HepG2 (cell line): ENCODE results near the gene MEAK7. TPM values are rescaled to one million over a fixed set of nuclear protein-coding genes. Genes with fewer than 3 reads are reported as not detected.

Experiments used
- ATAC-seq: fragments of 200-7000 bp; cut with Tn5 transposase; 3 replicates; pipeline ENCODE4 v1.9.1; 2020; ENCODE audit warnings: mild to moderate bottlenecking, moderate library complexity
- BruUV-seq: library from RNA; stranded (reverse); fragments of 400-500 nt; replicated peaks from 2 replicates; lab custom pipeline; 2021; lab: Mats Ljungman, UMichigan
- CTCF ChIA-PET: fragments of 300-600 bp; formaldehyde crosslinking; extraction: SDS; loops from one replicate; lab custom pipeline; 2021; ENCODE audit warnings: low total read pairs, inconsistent platforms, low intra/inter-chr PET ratio; lab: Yijun Ruan, JAX
- POLR2A ChIA-PET: fragments of 350-600 bp; sonication (Branson Sonifier 250); formaldehyde crosslinking; loops from one replicate; lab custom pipeline; 2020; ENCODE audit warnings: antibody characterized with exemption, inconsistent platforms; lab: Yijun Ruan, JAX
- DNase-seq: peaks from one replicate; pipeline ENCODE4 v3.0.0-alpha.2; 2015; ENCODE audit warnings: low spot score
- FAIRE-seq: peaks from 3 replicates; lab custom pipeline; 2011; peaks lifted over from hg19 to GRCh38; lab: Jason Lieb, UNC
- H2AFZ ChIP-seq: one replicate; pipeline ENCODE4 v1.6.1; 2011; ENCODE audit warnings: low read length, inconsistent platforms
- H3K27ac ChIP-seq: fragments of 300-600 bp; 3 replicates; pipeline ENCODE4 v1.8.0; 2011; ENCODE audit warnings: mixed run types, mild to moderate bottlenecking, mixed read lengths, low read length, inconsistent platforms; ENCODE audit not compliant: insufficient read depth; ENCODE audit errors: extremely low read length
- H3K27me3 ChIP-seq, 2 experiments: fragments of 200-600 bp in 1 of 2; 2 replicates in 1 of 2; 3 replicates in 1 of 2; pipeline versions ENCODE4 v1.6.0 to v1.8.0; 2011; ENCODE audit warnings: low read length in 2 of 2, mild to moderate bottlenecking in 2 of 2, moderate library complexity in 2 of 2, inconsistent platforms in 1 of 2; ENCODE audit not compliant: insufficient read depth in 2 of 2, control insufficient read depth in 1 of 2
- H3K36me3 ChIP-seq, 2 experiments: fragments of 200-600 bp in 1 of 2; replicated peaks in 1 of 2; 2 replicates in 1 of 2; 3 replicates in 1 of 2; pipeline versions ENCODE4 v1.5.1 to v1.8.0; 2011; ENCODE audit warnings: low read length in 2 of 2, inconsistent platforms in 1 of 2; ENCODE audit not compliant: insufficient read depth in 2 of 2, control insufficient read depth in 1 of 2
- H3K4me1 ChIP-seq: 2 replicates; pipeline ENCODE4 v1.5.1; 2012; ENCODE audit warnings: low read length, inconsistent platforms; ENCODE audit not compliant: insufficient read depth
- H3K4me2 ChIP-seq: 2 replicates; pipeline ENCODE4 v1.6.0; 2011; ENCODE audit warnings: low read depth, low read length, inconsistent platforms
- H3K4me3 ChIP-seq, 3 experiments: fragments of 200-600 bp in 1 of 3; sonication (generic), shearing (Covaris generic) in 1 of 3; replicated peaks in 1 of 3; 2 replicates each; pipeline ENCODE4 v1.5.1; 2011 to 2016; ENCODE audit warnings: low read length in 3 of 3, inconsistent platforms in 2 of 3, low read depth in 2 of 3, mild to moderate bottlenecking in 2 of 3, control low read depth in 1 of 3, mixed read lengths in 1 of 3; ENCODE audit not compliant: insufficient read depth in 1 of 3
- H3K79me2 ChIP-seq: one replicate; pipeline ENCODE4 v1.6.1; 2011; ENCODE audit warnings: low read length, inconsistent platforms; ENCODE audit not compliant: insufficient read depth
- H3K9ac ChIP-seq: 2 replicates; pipeline ENCODE4 v1.6.0; 2011; ENCODE audit warnings: mild to moderate bottlenecking, low read depth, low read length, inconsistent platforms; ENCODE audit not compliant: insufficient read depth
- H3K9me3 ChIP-seq: 2 replicates; pipeline ENCODE4 v1.5.1; 2012; ENCODE audit warnings: mild to moderate bottlenecking, low read length
- H4K20me1 ChIP-seq: 2 replicates; pipeline ENCODE4 v1.6.0; 2011; ENCODE audit warnings: inconsistent platforms, mild to moderate bottlenecking, low read length, moderate library complexity; ENCODE audit not compliant: insufficient read depth
- ARHGAP35 ChIP-seq: sonication (generic); formaldehyde crosslinking; IDR thresholded peaks from 2 replicates; pipeline ENCODE4 v1.9.0; 2022; ENCODE audit warnings: mild to moderate bottlenecking, inconsistent platforms, moderate library complexity, missing genetic modification reagents, borderline replicate concordance
- EZH2 ChIP-seq: conservative IDR thresholded peaks from 2 replicates; pipeline ENCODE4 v1.6.1; 2012; ENCODE audit warnings: mild to moderate bottlenecking, low read depth, low read length, moderate library complexity
- HDAC1 ChIP-seq: sonication (generic); formaldehyde crosslinking; IDR thresholded peaks from 2 replicates; pipeline ENCODE4 v1.5.1; 2020; ENCODE audit warnings: mild to moderate bottlenecking, missing genetic modification reagents
- HDAC2 ChIP-seq: sonication (generic); formaldehyde crosslinking; IDR thresholded peaks from 2 replicates; pipeline ENCODE4 v1.4.0; 2020; ENCODE audit warnings: missing genetic modification reagents
- NFE2 ChIP-seq: sonication (generic); formaldehyde crosslinking; IDR thresholded peaks from 2 replicates; pipeline ENCODE4 v1.4.0; 2020; ENCODE audit warnings: missing genetic modification reagents
- NR3C1 ChIP-seq: sonication (generic); formaldehyde crosslinking; IDR thresholded peaks from 2 replicates; pipeline ENCODE4 v1.4.0; 2020; ENCODE audit warnings: missing genetic modification reagents
- RFX3 ChIP-seq: IDR thresholded peaks from 2 replicates; pipeline ENCODE4 v1.6.1; 2016; ENCODE audit warnings: missing biosample characterization, missing genetic modification reagents
- SOX13 ChIP-seq, 3 experiments: fragments of 450-650 bp in 1 of 3; sonication (generic) in 1 of 3; formaldehyde crosslinking in 1 of 3; IDR thresholded peaks in 2 of 3; conservative IDR thresholded peaks in 1 of 3; 2 replicates each; pipeline versions ENCODE4 v1.5.0 to v1.6.1; 2016 to 2020; ENCODE audit warnings: antibody characterized with exemption in 1 of 3, mild to moderate bottlenecking in 1 of 3, missing compliant biosample characterization in 1 of 3, missing genetic modification reagents in 1 of 3, moderate library complexity in 1 of 3
- TEAD2 ChIP-seq: sonication (generic); formaldehyde crosslinking; IDR thresholded peaks from 2 replicates; pipeline ENCODE4 v1.9.0; 2021; ENCODE audit warnings: missing genetic modification reagents
- YEATS4 ChIP-seq: sonication (generic); formaldehyde crosslinking; IDR thresholded peaks from 2 replicates; pipeline ENCODE4 v1.4.0; 2020; ENCODE audit warnings: missing genetic modification reagents, borderline replicate concordance
- ZFP36 ChIP-seq: fragments of 150-350 bp; IDR thresholded peaks from 2 replicates; pipeline ENCODE4 v1.6.1; 2018; ENCODE audit warnings: borderline replicate concordance, low read length, low read depth; ENCODE audit not compliant: partially characterized antibody
- ZNF207 ChIP-seq: fragments of 450-650 bp; IDR thresholded peaks from 2 replicates; pipeline ENCODE4 v1.6.1; 2016; ENCODE audit warnings: antibody characterized with exemption, borderline replicate concordance
- ZNF570 ChIP-seq: sonication (generic); formaldehyde crosslinking; IDR thresholded peaks from 2 replicates; pipeline ENCODE4 v1.4.0; 2020; ENCODE audit warnings: mild to moderate bottlenecking, missing genetic modification reagents, borderline replicate concordance
- ZNF572 ChIP-seq: sonication (generic); formaldehyde crosslinking; IDR thresholded peaks from 2 replicates; pipeline ENCODE4 v1.5.1; 2020; ENCODE audit warnings: mild to moderate bottlenecking, missing genetic modification reagents
- ZNF737 ChIP-seq: sonication (generic); formaldehyde crosslinking; IDR thresholded peaks from 2 replicates; pipeline ENCODE4 v1.5.0; 2020; ENCODE audit warnings: missing genetic modification reagents, mild to moderate bottlenecking, borderline replicate concordance
- ZNF747 ChIP-seq: sonication (generic); formaldehyde crosslinking; IDR thresholded peaks from 2 replicates; pipeline ENCODE4 v1.8.1; 2023; ENCODE audit warnings: missing genetic modification reagents, mild to moderate bottlenecking, borderline replicate concordance
- ZNF773 ChIP-seq: sonication (generic); formaldehyde crosslinking; IDR thresholded peaks from 2 replicates; pipeline ENCODE4 v1.4.0; 2020; ENCODE audit warnings: missing genetic modification reagents, borderline replicate concordance
- ZZZ3 ChIP-seq: sonication (generic); formaldehyde crosslinking; IDR thresholded peaks from 2 replicates; pipeline ENCODE4 v1.4.0; 2020; ENCODE audit warnings: missing genetic modification reagents, mild to moderate bottlenecking, borderline replicate concordance
- in situ Hi-C: cut with HindIII; loops from 2 replicates; pipeline ENCODE4 v1.10.0; 2017; ENCODE audit warnings: low pct_unique_long_range_greater_than_20kb; ENCODE audit not compliant: extremely low pct_ligation_motif_present
- intact Hi-C: fragments of 100-400 bp; cut with micrococcal nuclease; formaldehyde crosslinking; loops from one replicate; pipeline ENCODE4 v1.10.0; 2022; ENCODE audit not compliant: unreplicated experiment
- polyA plus RNA-seq, 8 experiments: library from polyadenylated mRNA; depleted of rRNA in 3 of 8; stranded (reverse) in 7 of 8; unstranded in 1 of 8; fragments of >200 nt; fragmentation: Illumina TruSeq in 4 of 8; extraction: Trizol in 4 of 8; gene quantifications; 2 replicates each; pipeline versions ENCODE4 v1.2.1 to v1.2.3, GENCODE V29; 2011 to 2016; ENCODE audit warnings: low read depth in 4 of 8, missing spikeins in 1 of 8, mixed read lengths in 1 of 8; ENCODE audit not compliant: insufficient read depth in 1 of 8
- total RNA-seq, 5 experiments: library from RNA; depleted of rRNA; stranded (reverse); fragments of >200 nt; fragmentation: Illumina TruSeq; extraction: Trizol; gene quantifications; 2 replicates each; pipeline ENCODE4 v1.2.3, GENCODE V29; 2016; ENCODE audit warnings: low read depth in 1 of 5
- TF ChIP-seq, protein P1 (sequence below): sonication (generic); formaldehyde crosslinking; IDR thresholded peaks from 2 replicates; pipeline ENCODE4 v1.5.0; 2020; ENCODE audit warnings: mild to moderate bottlenecking, missing genetic modification reagents
- TF ChIP-seq, protein P2 (sequence below): sonication (generic); formaldehyde crosslinking; IDR thresholded peaks from 2 replicates; pipeline ENCODE4 v1.4.0; 2020; ENCODE audit warnings: mild to moderate bottlenecking, missing genetic modification reagents, borderline replicate concordance

The MEAK7 gene
- total and polyA plus RNA-seq, 2 of the 13 experiments (the other 11 are each of a cell fraction or from before 2014, with no cell fraction given): 11.8 to 14.7 TPM

DNA sequence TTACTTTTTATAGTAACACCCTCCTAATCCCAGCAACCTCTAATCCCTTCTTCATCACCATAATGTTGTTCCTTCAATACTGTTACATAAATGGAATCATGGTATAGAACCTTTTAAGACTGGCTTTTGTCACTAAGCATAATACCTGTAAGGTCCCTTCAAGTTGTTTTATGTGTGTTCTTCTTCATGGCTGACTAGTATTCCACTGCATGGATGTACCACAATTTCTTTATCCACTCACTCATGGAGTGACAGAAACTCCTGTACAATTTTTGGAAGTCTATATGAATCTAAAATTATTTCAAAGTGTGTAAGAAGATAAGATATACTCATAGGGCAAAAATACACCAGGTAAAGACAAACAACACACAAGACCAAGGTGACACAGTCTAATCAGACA lies 36.8 kb downstream of the MEAK7 start:
- intact Hi-C loops (no loop called here), in situ Hi-C loops (no loop called here)
- no peaks in the 10 kb centered on the region for H3K27me3 ChIP-seq
- BruUV-seq: no TSS peak
- ChIA-PET POLR2A (no interaction called here), CTCF (no interaction called here)
- DNase-seq: no peak
- no peak overlapping the region for H2AFZ ChIP-seq
- no peak overlapping the region for H3K9ac ChIP-seq
- no peak for TF ChIP-seq HDAC1 (CRISPR knock-in tag)
- no peak for TF ChIP-seq HDAC2 (CRISPR knock-in tag)
- no peak for TF ChIP-seq YEATS4 (CRISPR knock-in tag)
- TF ChIP-seq SOX13 (IDR thresholded peaks at IDR 0.05): no peak
- TF ChIP-seq SOX13 (CRISPR knock-in tag; conservative IDR thresholded peaks at IDR 0.05 in 1 of 2, IDR thresholded peaks at IDR 0.05 in 1 of 2): no peak
- TF ChIP-seq ZFP36: no peak
- no peak for TF ChIP-seq ZNF773 (CRISPR knock-in tag)
- TF ChIP-seq ZNF572: no peak
- no peak for TF ChIP-seq ZZZ3 (CRISPR knock-in tag)
- TF ChIP-seq ZNF747 (CRISPR knock-in tag): no peak
- TF ChIP-seq, protein P1, sequence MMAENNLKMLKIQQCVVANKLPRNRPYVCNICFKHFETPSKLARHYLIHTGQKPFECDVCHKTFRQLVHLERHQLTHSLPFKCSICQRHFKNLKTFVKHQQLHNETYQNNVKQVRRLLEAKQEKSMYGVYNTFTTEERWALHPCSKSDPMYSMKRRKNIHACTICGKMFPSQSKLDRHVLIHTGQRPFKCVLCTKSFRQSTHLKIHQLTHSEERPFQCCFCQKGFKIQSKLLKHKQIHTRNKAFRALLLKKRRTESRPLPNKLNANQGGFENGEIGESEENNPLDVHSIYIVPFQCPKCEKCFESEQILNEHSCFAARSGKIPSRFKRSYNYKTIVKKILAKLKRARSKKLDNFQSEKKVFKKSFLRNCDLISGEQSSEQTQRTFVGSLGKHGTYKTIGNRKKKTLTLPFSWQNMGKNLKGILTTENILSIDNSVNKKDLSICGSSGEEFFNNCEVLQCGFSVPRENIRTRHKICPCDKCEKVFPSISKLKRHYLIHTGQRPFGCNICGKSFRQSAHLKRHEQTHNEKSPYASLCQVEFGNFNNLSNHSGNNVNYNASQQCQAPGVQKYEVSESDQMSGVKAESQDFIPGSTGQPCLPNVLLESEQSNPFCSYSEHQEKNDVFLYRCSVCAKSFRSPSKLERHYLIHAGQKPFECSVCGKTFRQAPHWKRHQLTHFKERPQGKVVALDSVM: no peak
- TF ChIP-seq ZNF207: no peak
- TF ChIP-seq NFE2: no peak
- TF ChIP-seq RFX3 (CRISPR knock-in tag): no peak
- no peak for TF ChIP-seq ZNF570 (CRISPR knock-in tag)
- TF ChIP-seq, protein P2, sequence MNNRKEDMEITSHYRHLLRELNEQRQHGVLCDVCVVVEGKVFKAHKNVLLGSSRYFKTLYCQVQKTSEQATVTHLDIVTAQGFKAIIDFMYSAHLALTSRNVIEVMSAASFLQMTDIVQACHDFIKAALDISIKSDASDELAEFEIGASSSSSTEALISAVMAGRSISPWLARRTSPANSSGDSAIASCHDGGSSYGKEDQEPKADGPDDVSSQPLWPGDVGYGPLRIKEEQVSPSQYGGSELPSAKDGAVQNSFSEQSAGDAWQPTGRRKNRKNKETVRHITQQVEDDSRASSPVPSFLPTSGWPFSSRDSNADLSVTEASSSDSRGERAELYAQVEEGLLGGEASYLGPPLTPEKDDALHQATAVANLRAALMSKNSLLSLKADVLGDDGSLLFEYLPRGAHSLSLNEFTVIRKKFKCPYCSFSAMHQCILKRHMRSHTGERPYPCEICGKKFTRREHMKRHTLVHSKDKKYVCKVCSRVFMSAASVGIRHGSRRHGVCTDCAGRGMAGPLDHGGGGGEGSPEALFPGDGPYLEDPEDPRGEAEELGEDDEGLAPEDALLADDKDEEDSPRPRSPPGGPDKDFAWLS (CRISPR knock-in tag): no peak
- TF ChIP-seq TEAD2 (CRISPR knock-in tag): no peak
- TF ChIP-seq ARHGAP35 (CRISPR knock-in tag): no peak
- no peak for TF ChIP-seq ZNF737 (CRISPR knock-in tag)
- TF ChIP-seq NR3C1 (CRISPR knock-in tag): no peak
- TF ChIP-seq EZH2: no peak
- TF ChIP-seq, all 625 proteins: peak for 0
- FAIRE-seq (no peak), ATAC-seq (no peak)
- no peaks in the 10 kb centered on the region for H4K20me1 ChIP-seq
- H3K4me3 ChIP-seq: no peak overlapping the region
- H3K36me3 ChIP-seq: 0 out of 5 replicates have a peak, but pooled peaks cover 0 to 2% of the 10 kb centered on the region in 2 experiments
- H3K9me3 ChIP-seq: peaks cover 25% of the 10 kb centered on the region
- no peak overlapping the region for H3K27ac ChIP-seq
- no peak overlapping the region for H3K4me2 ChIP-seq
- no peaks in the 10 kb centered on the region for H3K4me1 ChIP-seq
- H3K79me2 ChIP-seq: no peaks in the 10 kb centered on the region
